Hepatocyte (in vitro differentiated cells): Measurements from ENCODE around the gene KCNK6. TPM values are rescaled to one million over a fixed set of nuclear protein-coding genes. Genes with fewer than 3 reads are reported as not detected.

ENCODE experiments used
- DNase-seq: peaks from one replicate; pipeline ENCODE4 v3.0.0-alpha.2; 2016; ENCODE audit warnings: low spot score
- H2AFZ ChIP-seq: fragments of 200-600 bp; sonication (generic); 2 replicates; pipeline ENCODE4 v1.6.0; 2016; ENCODE audit warnings: antibody characterized with exemption, mild to moderate bottlenecking
- H3K27ac ChIP-seq: fragments of 200-600 bp; sonication (generic); 2 replicates; pipeline ENCODE4 v1.5.1; 2016; ENCODE audit warnings: mild to moderate bottlenecking
- H3K27me3 ChIP-seq: fragments of 200-600 bp; sonication (generic); 2 replicates; pipeline ENCODE4 v1.6.1; 2016
- H3K36me3 ChIP-seq: fragments of 200-600 bp; sonication (generic); replicated peaks from 2 replicates; pipeline ENCODE4 v1.5.1; 2016; ENCODE audit warnings: low read depth; ENCODE audit not compliant: insufficient read depth
- H3K4me1 ChIP-seq: fragments of 200-600 bp; sonication (generic); 2 replicates; pipeline ENCODE4 v1.5.1; 2016; ENCODE audit warnings: mild to moderate bottlenecking, moderate library complexity; ENCODE audit not compliant: insufficient read depth
- H3K4me2 ChIP-seq: fragments of 200-600 bp; sonication (generic); 2 replicates; pipeline ENCODE4 v1.6.0; 2016
- H3K4me3 ChIP-seq: fragments of 200-600 bp; sonication (generic); 2 replicates; pipeline ENCODE4 v1.5.1; 2016; ENCODE audit warnings: mild to moderate bottlenecking
- H3K79me2 ChIP-seq: fragments of 200-600 bp; sonication (generic); 2 replicates; pipeline ENCODE4 v1.6.0; 2017; ENCODE audit warnings: mild to moderate bottlenecking
- H3K9me2 ChIP-seq: fragments of 200-600 bp; sonication (generic); replicated peaks from 2 replicates; pipeline ENCODE4 v1.6.0; 2017; ENCODE audit warnings: mild to moderate bottlenecking; ENCODE audit not compliant: insufficient read depth
- H3K9me3 ChIP-seq: fragments of 200-600 bp; sonication (generic); 2 replicates; pipeline ENCODE4 v1.5.1; 2016; ENCODE audit warnings: low read depth, mild to moderate bottlenecking
- H4K20me1 ChIP-seq: fragments of 200-600 bp; sonication (generic); 2 replicates; pipeline ENCODE4 v1.6.0; 2016; ENCODE audit warnings: mild to moderate bottlenecking; ENCODE audit not compliant: insufficient read depth, poor library complexity, severe bottlenecking
- EZH2 ChIP-seq: fragments of 200-600 bp; sonication (generic); IDR thresholded peaks from 2 replicates; pipeline ENCODE4 v1.6.1; 2016; ENCODE audit warnings: antibody characterized with exemption, mild to moderate bottlenecking, borderline replicate concordance
- EZH2phosphoT487 ChIP-seq: fragments of 200-600 bp; sonication (generic); IDR thresholded peaks from one replicate; pipeline ENCODE4 v1.6.1; 2018; ENCODE audit warnings: antibody characterized with exemption, mild to moderate bottlenecking, low read depth, moderate library complexity; ENCODE audit not compliant: unreplicated experiment, severe bottlenecking
- WGBS: methylation state at CpG from one replicate; pipeline ENCODE4 v1.1.6; 2016; ENCODE audit warnings: low lambda C conversion rate; ENCODE audit errors: missing lambda C conversion rate; 5-methylcytosine and 5-hydroxymethylcytosine counted together
- polyA plus RNA-seq: library from polyadenylated mRNA; unstranded; fragments of >200 nt; fragmentation: Nextera tagmentation; extraction: Ambion mirVana; gene quantifications from 2 replicates; pipeline ENCODE4 v1.2.1, GENCODE V29; 2016
- total RNA-seq: library from RNA; depleted of rRNA; stranded (reverse); fragments of >200 nt; gene quantifications from 2 replicates; pipeline ENCODE4 v1.2.3, GENCODE V29; 2014
- TF ChIP-seq, protein P1 (sequence below): fragments of 200-600 bp; sonication (generic); IDR thresholded peaks from 2 replicates; pipeline ENCODE4 v1.5.1; 2016; ENCODE audit warnings: antibody characterized with exemption, mild to moderate bottlenecking; ENCODE audit not compliant: poor library complexity

Gene KCNK6
- total and polyA plus RNA-seq, 2 experiments from 2014 or later = 9.0 to 16.0 TPM

DNA sequence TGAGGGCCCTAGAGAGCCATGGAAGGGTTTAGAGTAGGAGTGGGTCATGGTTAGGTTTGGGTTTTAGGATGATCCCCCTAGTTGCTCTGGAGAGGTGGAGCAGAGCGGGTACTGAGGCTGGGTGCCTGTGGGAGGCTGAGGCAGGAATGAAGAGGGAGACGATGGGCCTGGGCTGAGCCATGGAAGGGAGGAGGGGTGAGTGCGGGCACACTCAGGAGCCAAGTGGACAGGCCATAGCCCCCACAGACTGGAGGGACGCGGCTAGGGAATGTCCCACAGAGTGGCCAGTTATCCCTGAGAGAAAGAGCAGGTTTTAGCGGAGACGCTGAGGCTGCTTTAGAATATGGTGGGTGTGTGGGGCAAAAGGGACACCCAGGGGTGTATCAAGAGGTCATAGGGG lies 10.0 kb downstream of the KCNK6 start:
- WGBS = 93% methylated on average over 7 of the region's 7 CpGs
- Histone ChIP-seq H3K36me3 (no peaks in the 10 kb centered on the region), H3K4me1 (no peaks in the 10 kb centered on the region), H3K9me3 (no peaks in the 10 kb centered on the region), H2AFZ (no peak overlapping the region), H3K9me2 (no peaks in the 10 kb centered on the region), H3K4me3 (no peak overlapping the region), H3K27ac (no peak overlapping the region), H4K20me1 (no peaks in the 10 kb centered on the region), H3K4me2 (no peak overlapping the region), H3K79me2 (no peaks in the 10 kb centered on the region), H3K27me3 (no peaks in the 10 kb centered on the region)
- no peak for DNase-seq
- TF ChIP-seq EZH2 (no peak), EZH2phosphoT487 (no peak)
- TF ChIP-seq, protein P1, sequence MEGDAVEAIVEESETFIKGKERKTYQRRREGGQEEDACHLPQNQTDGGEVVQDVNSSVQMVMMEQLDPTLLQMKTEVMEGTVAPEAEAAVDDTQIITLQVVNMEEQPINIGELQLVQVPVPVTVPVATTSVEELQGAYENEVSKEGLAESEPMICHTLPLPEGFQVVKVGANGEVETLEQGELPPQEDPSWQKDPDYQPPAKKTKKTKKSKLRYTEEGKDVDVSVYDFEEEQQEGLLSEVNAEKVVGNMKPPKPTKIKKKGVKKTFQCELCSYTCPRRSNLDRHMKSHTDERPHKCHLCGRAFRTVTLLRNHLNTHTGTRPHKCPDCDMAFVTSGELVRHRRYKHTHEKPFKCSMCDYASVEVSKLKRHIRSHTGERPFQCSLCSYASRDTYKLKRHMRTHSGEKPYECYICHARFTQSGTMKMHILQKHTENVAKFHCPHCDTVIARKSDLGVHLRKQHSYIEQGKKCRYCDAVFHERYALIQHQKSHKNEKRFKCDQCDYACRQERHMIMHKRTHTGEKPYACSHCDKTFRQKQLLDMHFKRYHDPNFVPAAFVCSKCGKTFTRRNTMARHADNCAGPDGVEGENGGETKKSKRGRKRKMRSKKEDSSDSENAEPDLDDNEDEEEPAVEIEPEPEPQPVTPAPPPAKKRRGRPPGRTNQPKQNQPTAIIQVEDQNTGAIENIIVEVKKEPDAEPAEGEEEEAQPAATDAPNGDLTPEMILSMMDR = no peak

DNA sequence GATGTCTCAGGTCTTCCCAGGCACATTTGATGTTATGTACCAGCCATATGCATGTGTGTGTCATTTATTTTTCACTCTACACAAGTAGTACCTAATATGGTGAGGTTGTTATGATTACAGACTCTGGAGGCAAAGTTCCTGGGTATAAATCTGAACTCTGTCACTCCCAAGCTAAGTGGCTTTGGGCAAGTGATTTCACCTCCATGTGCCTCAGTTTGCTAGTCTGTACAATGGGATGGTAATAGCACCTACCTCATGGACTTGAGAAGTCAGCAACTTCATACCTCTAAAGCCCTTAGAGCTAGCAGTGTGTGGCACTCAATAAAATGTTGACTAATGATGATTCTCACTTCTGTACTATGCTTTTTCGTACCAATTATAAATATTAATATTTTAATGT lies 12.1 kb downstream of the KCNK6 start:
- Histone ChIP-seq H3K4me1 (no peaks in the 10 kb centered on the region), H3K79me2 (no peaks in the 10 kb centered on the region), H3K4me3 (no peak overlapping the region), H3K27me3 (no peaks in the 10 kb centered on the region), H2AFZ (no peak overlapping the region), H4K20me1 (no peaks in the 10 kb centered on the region), H3K36me3 (no peaks in the 10 kb centered on the region), H3K9me2 (no peaks in the 10 kb centered on the region), H3K4me2 (no peak overlapping the region), H3K27ac (no peak overlapping the region), H3K9me3 (no peaks in the 10 kb centered on the region)
- WGBS = 82% methylated on average over 1 of the region's 1 CpG
- TF ChIP-seq, protein P1 = no peak
- TF ChIP-seq EZH2 = no peak
- TF ChIP-seq EZH2phosphoT487 = no peak
- DNase-seq = no peak

DNA sequence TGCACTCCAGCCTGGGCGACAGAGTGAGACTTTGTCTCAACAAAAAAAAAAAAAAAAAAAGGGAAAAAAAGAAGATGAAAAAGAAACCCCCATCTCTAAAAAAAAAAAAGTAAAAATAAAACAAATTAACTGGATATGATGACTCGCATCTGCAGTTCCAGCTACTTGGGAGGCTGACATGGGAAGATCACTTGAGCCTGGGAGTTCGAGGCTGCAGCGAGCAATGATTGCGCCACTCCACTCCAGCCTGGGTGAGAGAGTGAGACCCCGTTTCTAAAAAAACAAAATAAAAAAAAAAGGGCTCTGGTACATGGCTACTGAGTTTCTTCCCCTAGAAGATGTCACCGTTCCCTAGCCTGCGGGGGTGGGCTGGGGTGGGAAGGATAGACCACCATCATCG lies 13.6 kb downstream of the KCNK6 start:
- Histone ChIP-seq H3K27me3 (no peaks in the 10 kb centered on the region), H4K20me1 (no peaks in the 10 kb centered on the region), H3K9me2 (no peaks in the 10 kb centered on the region), H3K4me2 (no peak overlapping the region), H3K4me3 (no peak overlapping the region), H3K79me2 (no peaks in the 10 kb centered on the region), H3K27ac (no peak overlapping the region), H2AFZ (no peak overlapping the region), H3K36me3 (no peaks in the 10 kb centered on the region), H3K4me1 (peaks cover 6% of the 10 kb centered on the region), H3K9me3 (no peaks in the 10 kb centered on the region)
- no peak for DNase-seq
- 88% methylated on average over 9 of the region's 9 CpGs for WGBS
- no peak for TF ChIP-seq EZH2phosphoT487
- TF ChIP-seq, protein P1 = no peak
- no peak for TF ChIP-seq EZH2
